Fibroblast of villous mesenchyme (primary cell): ENCODE measurements around the gene RNF4. TPM values are rescaled to one million over a fixed set of nuclear protein-coding genes. Genes with fewer than 3 reads are reported as not detected.
A peak's percentile ranks its signal among the peaks of the same experiment; 100 is the strongest.
"Not testable (repeated sequence)": the region's sequence is repeated elsewhere in the genome, so short reads cannot be mapped to it uniquely, and the experiment has no call there.

Experiments
- DNase-seq: peaks from one replicate; pipeline ENCODE4 v3.0.0-alpha.2; 2010; ENCODE audit warnings: low read depth
- H3K4me3 ChIP-seq: 2 replicates; pipeline ENCODE4 v1.5.1; 2011; ENCODE audit warnings: low read depth, mild to moderate bottlenecking, low read length
- CTCF ChIP-seq: IDR thresholded peaks from 2 replicates; pipeline ENCODE4 v1.5.1; 2012; ENCODE audit warnings: low read depth, mild to moderate bottlenecking, low read length; ENCODE audit not compliant: insufficient read depth
- total RNA-seq: library from RNA; depleted of rRNA; stranded (reverse); fragments of >200 nt; gene quantifications from 2 replicates; pipeline ENCODE4 v1.2.3, GENCODE V29; 2012

Gene RNF4
- total RNA-seq, 1 donor: 63.9 TPM

DNA sequence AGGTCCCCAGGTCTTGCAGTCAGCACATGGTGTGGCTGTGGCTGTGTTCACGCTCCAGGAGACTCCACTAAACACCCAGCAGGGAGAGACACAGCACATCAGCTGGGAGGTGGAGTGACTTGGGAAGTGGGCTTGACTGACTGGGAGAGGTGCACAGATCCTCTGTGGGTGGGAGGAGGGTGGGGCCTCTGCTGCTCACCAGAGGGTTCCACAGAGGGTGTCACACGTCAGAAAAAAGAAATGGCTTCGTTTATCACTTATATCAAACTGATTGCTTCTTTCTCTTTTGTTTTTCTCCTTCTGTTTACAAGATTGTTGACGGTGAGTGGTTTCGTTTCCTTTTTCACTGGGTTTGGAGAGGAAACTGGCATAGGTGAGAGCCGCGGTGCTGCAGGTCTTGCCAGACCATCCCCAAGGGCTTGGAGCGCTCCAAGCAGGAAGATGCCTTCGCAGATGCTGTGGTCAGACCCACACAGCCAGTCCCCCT, 42.8 kb downstream of the RNF4 start:
- no peak overlapping the region for H3K4me3 ChIP-seq
- TF ChIP-seq CTCF: no peak
- DNase-seq: no peak

- no peak for TF ChIP-seq CTCF
- no peak for DNase-seq
- no peak overlapping the region for H3K4me3 ChIP-seq
These were observed 43.7 kb downstream of the RNF4 start for GRCh38 chr4:2512396-2513135.

DNA sequence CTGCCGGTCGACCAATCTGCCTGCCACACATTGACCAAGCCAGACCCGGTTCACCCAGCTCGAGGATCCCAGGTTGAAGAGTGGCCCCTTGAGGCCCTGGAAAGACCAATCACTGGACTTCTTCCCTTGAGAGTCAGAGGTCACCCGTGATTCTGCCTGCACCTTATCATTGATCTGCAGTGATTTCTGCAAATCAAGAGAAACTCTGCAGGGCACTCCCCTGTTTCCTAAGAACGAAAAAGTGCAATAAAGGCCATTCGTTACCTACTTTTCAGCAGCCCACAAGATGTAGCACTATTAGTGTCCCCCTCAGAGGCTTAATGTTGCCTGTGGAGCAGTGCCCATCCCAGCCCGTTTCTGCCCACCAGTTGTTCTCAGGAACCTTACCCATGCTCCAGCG, 45.3 kb downstream of the RNF4 start:
- not testable (repeated sequence) for H3K4me3 ChIP-seq, DNase-seq

GRCh38 chr4:2514944-2515343, 46.0 kb downstream of the RNF4 start:
- H3K4me3 ChIP-seq: not testable (repeated sequence)

GRCh38 chr4:2515830-2516550, 47.1 kb downstream of the RNF4 start:
- DNase-seq: no peak
- no peak for TF ChIP-seq CTCF
- H3K4me3 ChIP-seq: no peak overlapping the region

More at GRCh38 chr4:2514944-2515343, 46.0 kb downstream of the RNF4 start:
- DNase-seq: not testable (repeated sequence)

DNA sequence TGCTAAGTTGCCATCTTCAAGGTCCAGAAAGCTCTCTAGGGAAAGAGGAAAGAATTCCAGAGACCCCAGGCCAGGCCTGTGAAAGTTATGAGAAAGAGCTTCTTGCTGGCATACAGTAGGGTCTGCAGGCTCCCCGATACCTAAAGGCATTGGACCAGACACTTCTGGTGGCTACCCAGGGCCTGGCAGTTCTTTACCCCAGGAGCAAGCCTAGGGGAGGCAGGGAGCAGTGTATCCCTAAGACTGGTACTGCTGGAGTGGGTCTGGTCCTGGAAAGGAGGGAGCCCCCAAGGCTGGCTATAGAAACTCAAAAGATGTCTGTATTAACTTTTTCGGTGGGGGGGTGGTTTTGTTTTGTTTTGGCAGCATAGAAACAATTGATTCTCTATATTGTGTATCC, 47.7 kb downstream of the RNF4 start:
- TF ChIP-seq CTCF: no peak
- no peak overlapping the region for H3K4me3 ChIP-seq
- no peak for DNase-seq

- no peak for TF ChIP-seq CTCF
- no peak overlapping the region for H3K4me3 ChIP-seq
- DNase-seq: no peak
These were observed 57.7 kb downstream of the RNF4 start for GRCh38 chr4:2526559-2526958.

- H3K4me3 ChIP-seq: peak overlapping the region; percentile 65
- DNase-seq: no peak
- TF ChIP-seq CTCF: no peak
These were observed 66.0 kb downstream of the RNF4 start for GRCh38 chr4:2534904-2535375.
